ENCODE measurements around the gene AMOTL2. TPM values are rescaled to one million over a fixed set of nuclear protein-coding genes. Genes with fewer than 3 reads are reported as not detected.

Gene AMOTL2
- polyA plus RNA-seq, 4 donors: 6.7 to 44.3 (median 10.3) TPM

- Histone ChIP-seq H3K4me3 (ENCODE audit: low read depth in 1 of 3, low read length in 3 of 3) (no peak overlapping the region), H3K27ac (ENCODE audit: low read depth in 1 of 3, low read length in 2 of 3) (no peak overlapping the region), H3K9me3 (ENCODE audit: control insufficient read depth in 2 of 2, insufficient read depth in 1 of 2, low read depth in 1 of 2, low read length in 1 of 2) (no peaks in the 10 kb centered on the region), H3K27me3 (ENCODE audit: control insufficient read depth in 3 of 3, insufficient read depth in 3 of 3, low read length in 3 of 3) (no peaks in the 10 kb centered on the region), H3K36me3 (ENCODE audit: control insufficient read depth in 3 of 3, insufficient read depth in 2 of 3, low read depth in 1 of 3, low read length in 3 of 3) (no peaks in the 10 kb centered on the region), H3K4me1 (ENCODE audit: control insufficient read depth in 3 of 3, insufficient read depth in 2 of 3, low read depth in 1 of 3, low read length in 2 of 3) (peaks cover 0 to 16% (median 0%) of the 10 kb centered on the region in 3 donors)
- WGBS, 3 donors: 67 to 82% (median 76%) methylated on average over 4 of the region's 4 CpGs
- FAIRE-seq: no peak
- DNase-seq: no peak
Observed at GRCh38 chr3:134327594-134327975, 46.7 kb downstream of the AMOTL2 start.

GRCh38 chr3:134326760-134327593, 47.3 kb downstream of the AMOTL2 start:
- peaks cover 0 to 16% (median 0%) of the 10 kb centered on the region in 3 donors for H3K4me1 ChIP-seq (ENCODE audit: control insufficient read depth in 3 of 3, insufficient read depth in 2 of 3, low read depth in 1 of 3, low read length in 2 of 3)
- no peaks in the 10 kb centered on the region for H3K9me3 ChIP-seq (ENCODE audit: control insufficient read depth in 2 of 2, insufficient read depth in 1 of 2, low read depth in 1 of 2, low read length in 1 of 2)
- 68 to 85% (median 80%) methylated on average over 10 of the region's 10 CpGs for WGBS, 3 donors
- no peaks in the 10 kb centered on the region for H3K36me3 ChIP-seq (ENCODE audit: control insufficient read depth in 3 of 3, insufficient read depth in 2 of 3, low read depth in 1 of 3, low read length in 3 of 3)
- H3K4me3 ChIP-seq (ENCODE audit: low read depth in 1 of 3, low read length in 3 of 3): no peak overlapping the region
- H3K27ac ChIP-seq (ENCODE audit: low read depth in 1 of 3, low read length in 2 of 3): peak overlapping the region in 2 of 3 donors; percentile 8 to 17
- no peaks in the 10 kb centered on the region for H3K27me3 ChIP-seq (ENCODE audit: control insufficient read depth in 3 of 3, insufficient read depth in 3 of 3, low read length in 3 of 3)
- no peak for FAIRE-seq
- DNase-seq: no peak

- Histone ChIP-seq H3K4me1 (ENCODE audit: control insufficient read depth in 3 of 3, insufficient read depth in 2 of 3, low read depth in 1 of 3, low read length in 2 of 3) (peaks cover 0 to 10% (median 0%) of the 10 kb centered on the region in 3 donors), H3K4me3 (ENCODE audit: low read depth in 1 of 3, low read length in 3 of 3) (no peak overlapping the region), H3K27ac (ENCODE audit: low read depth in 1 of 3, low read length in 2 of 3) (no peak overlapping the region), H3K27me3 (ENCODE audit: control insufficient read depth in 3 of 3, insufficient read depth in 3 of 3, low read length in 3 of 3) (no peaks in the 10 kb centered on the region), H3K36me3 (ENCODE audit: control insufficient read depth in 3 of 3, insufficient read depth in 2 of 3, low read depth in 1 of 3, low read length in 3 of 3) (no peaks in the 10 kb centered on the region), H3K9me3 (ENCODE audit: control insufficient read depth in 2 of 2, insufficient read depth in 1 of 2, low read depth in 1 of 2, low read length in 1 of 2) (no peaks in the 10 kb centered on the region)
- FAIRE-seq (no peak), DNase-seq (no peak)
- 68 to 69% (median 68%) methylated on average over 11 of the region's 11 CpGs for WGBS, 3 donors
Observed at GRCh38 chr3:134326126-134326525, 48.1 kb downstream of the AMOTL2 start.

- WGBS, 3 donors: 20 to 47% (median 29%) methylated on average over 5 of the region's 5 CpGs
- peak in 1 of 2 donors; percentile 27 for DNase-seq
- no peaks in the 10 kb centered on the region for H3K9me3 ChIP-seq (ENCODE audit: control insufficient read depth in 2 of 2, insufficient read depth in 1 of 2, low read depth in 1 of 2, low read length in 1 of 2)
- no peaks in the 10 kb centered on the region for H3K36me3 ChIP-seq (ENCODE audit: control insufficient read depth in 3 of 3, insufficient read depth in 2 of 3, low read depth in 1 of 3, low read length in 3 of 3)
- peaks cover 0 to 6% (median 0%) of the 10 kb centered on the region in 3 donors for H3K4me1 ChIP-seq (ENCODE audit: control insufficient read depth in 3 of 3, insufficient read depth in 2 of 3, low read depth in 1 of 3, low read length in 2 of 3)
- no peaks in the 10 kb centered on the region for H3K27me3 ChIP-seq (ENCODE audit: control insufficient read depth in 3 of 3, insufficient read depth in 3 of 3, low read length in 3 of 3)
- H3K4me3 ChIP-seq (ENCODE audit: low read depth in 1 of 3, low read length in 3 of 3): no peak overlapping the region
- no peak for FAIRE-seq
- H3K27ac ChIP-seq (ENCODE audit: low read depth in 1 of 3, low read length in 2 of 3): no peak overlapping the region
Observed at GRCh38 chr3:134325706-134326105, 48.5 kb downstream of the AMOTL2 start.

- Histone ChIP-seq H3K36me3 (ENCODE audit: control insufficient read depth in 3 of 3, insufficient read depth in 2 of 3, low read depth in 1 of 3, low read length in 3 of 3) (no peaks in the 10 kb centered on the region), H3K9me3 (ENCODE audit: control insufficient read depth in 2 of 2, insufficient read depth in 1 of 2, low read depth in 1 of 2, low read length in 1 of 2) (no peaks in the 10 kb centered on the region), H3K27ac (ENCODE audit: low read depth in 1 of 3, low read length in 2 of 3) (no peak overlapping the region), H3K4me1 (ENCODE audit: control insufficient read depth in 3 of 3, insufficient read depth in 2 of 3, low read depth in 1 of 3, low read length in 2 of 3) (peaks cover 0 to 5% (median 0%) of the 10 kb centered on the region in 3 donors), H3K4me3 (ENCODE audit: low read depth in 1 of 3, low read length in 3 of 3) (no peak overlapping the region), H3K27me3 (ENCODE audit: control insufficient read depth in 3 of 3, insufficient read depth in 3 of 3, low read length in 3 of 3) (no peaks in the 10 kb centered on the region)
- FAIRE-seq: no peak
- WGBS, 3 donors: 67 to 86% (median 78%) methylated on average over 1 of the region's 1 CpG
- DNase-seq: no peak
Observed at GRCh38 chr3:134325061-134325705, 49.1 kb downstream of the AMOTL2 start.

GRCh38 chr3:134323966-134324962, 50.0 kb downstream of the AMOTL2 start:
- DNase-seq (no peak), FAIRE-seq (no peak)
- Histone ChIP-seq H3K27ac (ENCODE audit: low read depth in 1 of 3, low read length in 2 of 3) (no peak overlapping the region), H3K4me1 (ENCODE audit: control insufficient read depth in 3 of 3, insufficient read depth in 2 of 3, low read depth in 1 of 3, low read length in 2 of 3) (peaks cover 0 to 5% (median 0%) of the 10 kb centered on the region in 3 donors), H3K9me3 (ENCODE audit: control insufficient read depth in 2 of 2, insufficient read depth in 1 of 2, low read depth in 1 of 2, low read length in 1 of 2) (no peaks in the 10 kb centered on the region), H3K27me3 (ENCODE audit: control insufficient read depth in 3 of 3, insufficient read depth in 3 of 3, low read length in 3 of 3) (no peaks in the 10 kb centered on the region), H3K4me3 (ENCODE audit: low read depth in 1 of 3, low read length in 3 of 3) (no peak overlapping the region), H3K36me3 (ENCODE audit: control insufficient read depth in 3 of 3, insufficient read depth in 2 of 3, low read depth in 1 of 3, low read length in 3 of 3) (no peaks in the 10 kb centered on the region)
- WGBS, 3 donors: 89 to 92% (median 90%) methylated on average over 10 of the region's 10 CpGs

- 83 to 94% (median 86%) methylated on average over 1 of the region's 1 CpG for WGBS, 3 donors
- no peaks in the 10 kb centered on the region for H3K9me3 ChIP-seq (ENCODE audit: control insufficient read depth in 2 of 2, insufficient read depth in 1 of 2, low read depth in 1 of 2, low read length in 1 of 2)
- H3K4me1 ChIP-seq (ENCODE audit: control insufficient read depth in 3 of 3, insufficient read depth in 2 of 3, low read depth in 1 of 3, low read length in 2 of 3): peaks cover 0 to 5% (median 0%) of the 10 kb centered on the region in 3 donors
- no peak overlapping the region for H3K27ac ChIP-seq (ENCODE audit: low read depth in 1 of 3, low read length in 2 of 3)
- DNase-seq (no peak), FAIRE-seq (no peak)
- no peaks in the 10 kb centered on the region for H3K36me3 ChIP-seq (ENCODE audit: control insufficient read depth in 3 of 3, insufficient read depth in 2 of 3, low read depth in 1 of 3, low read length in 3 of 3)
- H3K27me3 ChIP-seq (ENCODE audit: control insufficient read depth in 3 of 3, insufficient read depth in 3 of 3, low read length in 3 of 3): no peaks in the 10 kb centered on the region
- H3K4me3 ChIP-seq (ENCODE audit: low read depth in 1 of 3, low read length in 3 of 3): no peak overlapping the region
Observed at GRCh38 chr3:134322286-134322685, 52.0 kb downstream of the AMOTL2 start.

GRCh38 chr3:134320749-134321148, 53.5 kb downstream of the AMOTL2 start:
- no peaks in the 10 kb centered on the region for H3K9me3 ChIP-seq (ENCODE audit: control insufficient read depth in 2 of 2, insufficient read depth in 1 of 2, low read depth in 1 of 2, low read length in 1 of 2)
- H3K4me3 ChIP-seq (ENCODE audit: low read depth in 1 of 3, low read length in 3 of 3): no peak overlapping the region
- H3K36me3 ChIP-seq (ENCODE audit: control insufficient read depth in 3 of 3, insufficient read depth in 2 of 3, low read depth in 1 of 3, low read length in 3 of 3): no peaks in the 10 kb centered on the region
- FAIRE-seq: no peak
- no peak overlapping the region for H3K27ac ChIP-seq (ENCODE audit: low read depth in 1 of 3, low read length in 2 of 3)
- WGBS, 3 donors: 74 to 85% (median 83%) methylated on average over 6 of the region's 6 CpGs
- H3K27me3 ChIP-seq (ENCODE audit: control insufficient read depth in 3 of 3, insufficient read depth in 3 of 3, low read length in 3 of 3): no peaks in the 10 kb centered on the region
- H3K4me1 ChIP-seq (ENCODE audit: control insufficient read depth in 3 of 3, insufficient read depth in 2 of 3, low read depth in 1 of 3, low read length in 2 of 3): peaks cover 0 to under 1% (median 0%) of the 10 kb centered on the region in 3 donors
- DNase-seq: no peak

All from small intestine (tissue), 7 donors.